ENCODE data around the gene UBE2G1.
A peak's percentile ranks its signal among the peaks of the same experiment; 100 is the strongest.
"Not testable (repeated sequence)": the region's sequence is repeated elsewhere in the genome, so short reads cannot be mapped to it uniquely, and the experiment has no call there.

Gene UBE2G1

GRCh38 chr17:4261452-4261851 is 105.0 kb downstream of the UBE2G1 start:
- peaks cover 8 to 17% of the 10 kb centered on the region in 2 donors for H3K9me3 Mint-ChIP-seq
- H3K27ac Mint-ChIP-seq: no peak overlapping the region
- DNase-seq: no peak
- no peaks in the 10 kb centered on the region for H3K27me3 Mint-ChIP-seq
- peaks cover 48% of the 10 kb centered on the region for H3K4me1 Mint-ChIP-seq
- ATAC-seq: no peak
- H3K4me3 Mint-ChIP-seq: peak overlapping the region in 1 of 2 donors; percentile 5

- H3K9me3 Mint-ChIP-seq: peaks cover 8 to 17% of the 10 kb centered on the region in 2 donors
- H3K4me3 Mint-ChIP-seq: no peak overlapping the region
- no peaks in the 10 kb centered on the region for H3K27me3 Mint-ChIP-seq
- no peak overlapping the region for H3K27ac Mint-ChIP-seq
- no peak for DNase-seq
- peaks cover 34% of the 10 kb centered on the region for H3K4me1 Mint-ChIP-seq
- ATAC-seq: no peak
Measured at GRCh38 chr17:4258867-4259266, 107.6 kb downstream of the UBE2G1 start.

GRCh38 chr17:4256952-4257351 is 109.5 kb downstream of the UBE2G1 start:
- Mint-ChIP-seq H3K27me3 (no peaks in the 10 kb centered on the region), H3K4me1 (peaks cover 29% of the 10 kb centered on the region), H3K27ac (no peak overlapping the region), H3K9me3 (peaks cover 8 to 17% of the 10 kb centered on the region in 2 donors), H3K4me3 (no peak overlapping the region)
- no peak for DNase-seq
- peak; percentile 74 for ATAC-seq

GRCh38 chr17:4255271-4255670 is 111.2 kb downstream of the UBE2G1 start:
- Mint-ChIP-seq H3K4me1 (peaks cover 29% of the 10 kb centered on the region), H3K9me3 (peaks cover 8 to 17% of the 10 kb centered on the region in 2 donors)
- DNase-seq, ATAC-seq, H3K27ac Mint-ChIP-seq, H3K27me3 Mint-ChIP-seq, H3K4me3 Mint-ChIP-seq: not testable (repeated sequence)

- Mint-ChIP-seq H3K9me3 (no peaks in the 10 kb centered on the region), H3K4me3 (no peak overlapping the region), H3K4me1 (peaks cover 33% of the 10 kb centered on the region), H3K27me3 (no peaks in the 10 kb centered on the region), H3K27ac (no peak overlapping the region)
- DNase-seq: no peak
- no peak for ATAC-seq
Measured at GRCh38 chr17:4250887-4251286, 115.6 kb downstream of the UBE2G1 start.

- ATAC-seq: no peak
- DNase-seq: no peak
- H3K4me1 Mint-ChIP-seq: peaks cover 33% of the 10 kb centered on the region
- peak overlapping the region in 1 of 2 donors; percentile 28 for H3K27ac Mint-ChIP-seq
- H3K9me3 Mint-ChIP-seq: no peaks in the 10 kb centered on the region
- H3K4me3 Mint-ChIP-seq: no peak overlapping the region
- no peaks in the 10 kb centered on the region for H3K27me3 Mint-ChIP-seq
Measured at GRCh38 chr17:4249452-4250029, 116.9 kb downstream of the UBE2G1 start.

- Mint-ChIP-seq H3K9me3 (no peaks in the 10 kb centered on the region), H3K27me3 (no peaks in the 10 kb centered on the region), H3K4me3 (no peak overlapping the region), H3K27ac (no peak overlapping the region), H3K4me1 (peaks cover 30% of the 10 kb centered on the region)
- no peak for DNase-seq
- ATAC-seq: no peak
Measured at GRCh38 chr17:4248504-4249277, 117.8 kb downstream of the UBE2G1 start.

GRCh38 chr17:4247971-4248388 is 118.5 kb downstream of the UBE2G1 start:
- Mint-ChIP-seq H3K27ac (no peak overlapping the region), H3K27me3 (no peaks in the 10 kb centered on the region), H3K9me3 (no peaks in the 10 kb centered on the region), H3K4me3 (no peak overlapping the region), H3K4me1 (peaks cover 24% of the 10 kb centered on the region)
- ATAC-seq (no peak), DNase-seq (no peak)

- Mint-ChIP-seq H3K4me3 (no peak overlapping the region), H3K4me1 (peaks cover 24% of the 10 kb centered on the region), H3K27me3 (no peaks in the 10 kb centered on the region), H3K9me3 (no peaks in the 10 kb centered on the region), H3K27ac (no peak overlapping the region)
- DNase-seq: no peak
- no peak for ATAC-seq
Measured at GRCh38 chr17:4247361-4247970, 119.0 kb downstream of the UBE2G1 start.

- H3K27me3 Mint-ChIP-seq: no peaks in the 10 kb centered on the region
- DNase-seq (no peak), ATAC-seq (no peak)
- no peak overlapping the region for H3K4me3 Mint-ChIP-seq
- peak overlapping the region in 1 of 2 donors; percentile 13 for H3K27ac Mint-ChIP-seq
- H3K4me1 Mint-ChIP-seq: peaks cover 24% of the 10 kb centered on the region
- no peaks in the 10 kb centered on the region for H3K9me3 Mint-ChIP-seq
Measured at GRCh38 chr17:4246674-4247073, 119.8 kb downstream of the UBE2G1 start.

- Mint-ChIP-seq H3K4me3 (no peak overlapping the region), H3K27me3 (no peaks in the 10 kb centered on the region), H3K9me3 (no peaks in the 10 kb centered on the region), H3K27ac (no peak overlapping the region), H3K4me1 (no peaks in the 10 kb centered on the region)
- DNase-seq (no peak), ATAC-seq (no peak)
Measured at GRCh38 chr17:4241535-4241934, 124.9 kb downstream of the UBE2G1 start.

- Mint-ChIP-seq H3K4me1 (peaks cover 20% of the 10 kb centered on the region), H3K4me3 (no peak overlapping the region), H3K9me3 (no peaks in the 10 kb centered on the region), H3K27me3 (no peaks in the 10 kb centered on the region), H3K27ac (no peak overlapping the region)
- no peak for DNase-seq
- no peak for ATAC-seq
Measured at GRCh38 chr17:4236456-4236855, 130.0 kb downstream of the UBE2G1 start.

GRCh38 chr17:4235372-4236279 is 130.8 kb downstream of the UBE2G1 start:
- no peaks in the 10 kb centered on the region for H3K9me3 Mint-ChIP-seq
- no peaks in the 10 kb centered on the region for H3K27me3 Mint-ChIP-seq
- no peak for DNase-seq
- no peak for ATAC-seq
- H3K4me3 Mint-ChIP-seq: no peak overlapping the region
- no peak overlapping the region for H3K27ac Mint-ChIP-seq
- peaks cover 20% of the 10 kb centered on the region for H3K4me1 Mint-ChIP-seq

- Mint-ChIP-seq H3K4me3 (no peak overlapping the region), H3K9me3 (no peaks in the 10 kb centered on the region), H3K27me3 (no peaks in the 10 kb centered on the region), H3K27ac (no peak overlapping the region), H3K4me1 (peaks cover 20% of the 10 kb centered on the region)
- DNase-seq: no peak
- no peak for ATAC-seq
Measured at GRCh38 chr17:4234401-4234800, 132.1 kb downstream of the UBE2G1 start.

GRCh38 chr17:4233668-4234258 is 132.7 kb downstream of the UBE2G1 start:
- Mint-ChIP-seq H3K9me3 (no peaks in the 10 kb centered on the region), H3K27me3 (no peaks in the 10 kb centered on the region), H3K27ac (no peak overlapping the region), H3K4me1 (peaks cover 20% of the 10 kb centered on the region), H3K4me3 (no peak overlapping the region)
- no peak for ATAC-seq
- no peak for DNase-seq

Measured in stimulated activated naive CD8-positive, alpha-beta T cell treated with anti-CD3 and anti-CD28 coated beads, Interleukin-15, amount 100 ng/mL, for 72 hours (primary cell).